Stimulated activated CD8-positive, alpha-beta memory T cell treated with anti-CD3 and anti-CD28 coated beads, Interleukin-12 subunit alpha, Interleukin-12 subunit beta, amount 100 ng/mL, for 24 hours (primary cell): ENCODE results near the gene ZNF777.
"Not testable (repeated sequence)": the region's sequence is repeated elsewhere in the genome, so short reads cannot be mapped to it uniquely, and the experiment has no call there.

Experiments used
- DNase-seq: peaks from one replicate; pipeline ENCODE4 v3.0.0-alpha.2; 2020; ENCODE audit errors: extremely low read depth

The ZNF777 gene

GRCh38 chr7:149414171-149414570, 46.7 kb downstream of the ZNF777 start:
- no peak for DNase-seq

DNA sequence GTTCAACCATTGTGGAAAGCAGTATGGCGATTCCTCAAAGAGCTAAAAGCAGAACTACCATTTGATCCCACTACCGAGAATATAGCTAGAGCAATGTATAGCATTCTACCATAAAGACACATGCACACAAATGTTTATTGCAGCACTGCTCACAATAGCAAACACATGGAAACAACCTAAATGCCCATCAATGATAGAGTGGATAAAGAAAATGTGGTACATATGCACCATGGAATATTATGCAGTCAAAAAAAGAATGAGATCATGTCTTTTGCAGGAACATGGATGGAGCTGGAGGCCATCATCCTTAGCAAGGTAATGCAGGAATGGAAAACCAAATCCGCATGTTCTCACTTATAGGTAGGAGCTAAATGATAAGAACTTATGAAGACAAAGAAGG, 47.8 kb downstream of the ZNF777 start:
- DNase-seq: not testable (repeated sequence)

DNA sequence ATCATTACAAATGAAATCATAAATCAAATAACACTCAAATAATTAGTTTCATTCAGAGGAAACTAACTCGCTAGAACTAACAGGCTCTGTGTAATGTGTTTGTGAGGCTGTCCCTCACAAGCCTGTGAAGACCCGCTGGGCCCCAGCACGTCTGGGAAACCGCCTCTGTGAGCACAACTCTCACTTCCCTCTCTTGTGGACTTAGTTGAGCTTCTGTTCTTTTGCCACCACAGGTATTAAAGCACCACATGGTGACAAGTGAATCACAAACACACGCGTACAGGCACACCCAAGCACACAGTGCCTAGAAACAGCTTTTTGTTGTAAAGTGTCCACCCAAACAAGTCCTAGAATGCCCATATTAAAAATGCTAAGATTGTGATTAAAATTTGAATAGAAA, 51.0 kb downstream of the ZNF777 start:
- no peak for DNase-seq

DNA sequence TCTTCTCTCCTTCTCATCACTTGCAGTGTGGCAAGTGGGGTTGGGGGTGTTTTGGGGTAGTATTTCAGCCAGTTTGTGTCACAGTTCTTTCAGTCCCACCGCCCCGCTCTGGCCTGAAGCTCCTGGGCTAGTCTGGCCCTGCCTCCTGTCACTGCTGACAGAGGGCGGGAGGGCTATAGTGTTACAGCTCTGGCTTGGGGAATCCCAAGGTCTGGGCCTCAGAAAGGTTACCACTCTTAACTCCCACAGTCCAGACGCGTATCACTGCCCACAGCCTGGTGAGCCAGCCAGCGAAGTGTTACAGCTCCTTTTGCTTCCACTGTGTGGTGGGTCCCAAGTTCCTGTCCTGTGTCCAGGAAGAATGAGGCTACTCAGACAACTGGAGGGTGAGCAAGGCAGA, 56.0 kb downstream of the ZNF777 start:
- DNase-seq: no peak

GRCh38 chr7:149404396-149404795, 56.5 kb downstream of the ZNF777 start:
- no peak for DNase-seq

- no peak for DNase-seq
These were observed 62.6 kb downstream of the ZNF777 start for GRCh38 chr7:149398195-149398820.

DNA sequence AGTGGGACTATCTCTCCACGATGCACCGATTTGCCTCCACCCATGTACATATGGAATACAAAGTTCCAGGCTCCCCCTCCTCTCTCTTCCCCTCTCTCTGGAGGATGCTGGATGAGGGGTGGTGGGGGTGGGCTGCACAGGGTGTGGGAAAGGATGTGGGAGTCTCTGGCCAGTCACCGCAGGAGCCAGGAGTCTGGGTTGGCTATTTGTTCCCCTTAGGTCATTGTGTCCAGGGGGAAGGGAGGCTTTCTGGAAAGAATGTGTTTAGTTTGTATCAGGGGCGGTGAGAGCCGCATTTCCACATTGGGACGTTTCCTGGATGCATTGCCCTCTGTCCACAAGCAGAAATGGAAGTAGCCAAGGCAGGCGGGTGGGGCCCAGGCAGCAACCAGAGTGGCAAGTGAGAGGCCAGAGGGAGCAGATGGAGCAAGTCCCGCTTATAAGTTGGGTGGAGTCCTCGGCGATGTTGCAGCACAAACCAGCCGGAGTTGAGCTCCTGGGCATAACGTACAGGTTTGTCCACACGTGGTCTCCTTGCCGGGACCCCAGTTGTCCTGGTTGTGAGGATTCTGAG, 63.3 kb downstream of the ZNF777 start:
- DNase-seq: no peak

DNA sequence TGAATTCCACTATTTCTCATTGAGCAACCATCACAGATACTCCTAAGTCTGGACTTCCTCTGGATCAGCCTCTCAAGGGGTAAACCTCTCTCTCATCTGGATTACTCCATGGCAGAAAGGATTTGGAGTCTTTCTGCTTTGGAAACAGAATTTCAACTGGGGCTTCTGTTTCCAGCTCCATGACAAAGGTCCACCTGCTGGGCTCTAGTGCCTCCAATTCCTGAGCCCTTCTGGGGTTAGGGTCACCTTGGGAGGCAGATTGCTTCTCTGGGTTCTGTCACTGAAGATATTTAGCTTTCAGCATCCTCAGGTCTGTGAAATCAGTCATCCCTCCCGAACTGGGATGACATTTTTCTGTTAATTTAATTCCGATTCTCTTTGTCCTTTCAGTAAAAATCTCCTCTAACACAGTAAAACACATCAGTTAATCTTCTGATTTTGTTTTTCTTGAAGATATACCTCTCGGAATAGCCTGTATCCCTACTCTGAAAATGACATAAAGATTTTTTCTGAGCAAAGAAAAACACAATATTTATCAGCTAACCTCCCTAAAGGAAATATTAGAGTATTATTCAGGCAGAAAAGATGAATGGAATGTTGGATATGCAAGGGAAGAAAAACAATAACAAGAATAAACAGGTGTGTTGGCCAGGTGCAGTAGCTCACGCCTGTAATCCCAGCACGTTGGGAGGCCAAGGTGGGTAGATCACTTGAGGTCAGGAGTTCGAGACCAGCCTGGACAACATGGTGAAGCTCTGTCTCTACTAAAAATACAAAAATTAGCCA, 72.1 kb downstream of the ZNF777 start:
- not testable (repeated sequence) for DNase-seq

DNA sequence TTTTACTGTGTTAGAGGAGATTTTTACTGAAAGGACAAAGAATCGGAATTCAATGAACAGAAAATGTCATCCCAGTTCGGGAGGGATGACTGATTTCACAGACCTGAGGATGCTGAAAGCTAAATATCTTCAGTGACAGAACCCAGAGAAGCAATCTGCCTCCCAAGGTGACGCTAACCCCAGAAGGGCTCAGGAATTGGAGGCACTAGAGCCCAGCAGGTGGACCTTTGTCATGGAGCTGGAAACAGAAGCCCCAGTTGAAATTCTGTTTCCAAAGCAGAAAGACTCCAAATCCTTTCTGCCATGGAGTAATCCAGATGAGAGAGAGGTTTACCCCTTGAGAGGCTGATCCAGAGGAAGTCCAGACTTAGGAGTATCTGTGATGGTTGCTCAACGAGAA, 74.3 kb downstream of the ZNF777 start:
- DNase-seq: not testable (repeated sequence)

DNA sequence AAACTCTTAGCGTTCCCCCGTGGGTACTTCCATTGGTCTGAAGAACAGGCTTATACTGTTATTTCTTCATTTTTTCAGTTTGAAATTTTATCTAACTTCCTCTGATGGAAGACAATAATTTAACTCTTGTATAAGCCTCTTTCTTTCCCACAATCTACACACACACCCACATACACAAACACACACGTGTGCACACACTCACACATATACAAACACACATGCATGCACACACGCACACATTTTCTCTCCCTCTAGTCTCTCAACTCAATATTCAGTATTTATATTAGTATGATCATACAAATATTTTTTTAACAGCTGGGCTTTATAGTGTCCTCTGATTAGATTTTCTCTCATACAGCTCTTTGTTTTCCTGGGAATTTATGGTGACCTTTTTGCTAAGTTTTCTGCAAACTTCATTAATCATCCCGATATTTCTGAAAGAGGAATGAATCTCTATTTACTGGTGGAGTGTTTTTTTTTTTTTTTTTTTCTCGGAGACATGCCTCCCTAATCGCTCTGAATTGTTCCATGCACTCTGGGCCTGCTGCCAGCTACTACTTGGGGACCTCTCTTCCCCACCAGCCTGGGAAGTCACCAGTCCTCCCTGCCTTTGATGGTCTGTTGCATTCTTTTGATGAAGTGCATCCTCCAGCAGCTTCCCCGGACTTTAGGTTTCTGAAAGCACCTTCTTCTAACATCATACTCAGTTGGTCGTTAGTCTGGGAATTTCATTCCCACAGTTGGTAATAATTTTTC, 75.5 kb downstream of the ZNF777 start:
- DNase-seq: no peak
